Measurements from ENCODE around the gene TNS2. TPM values are rescaled to one million over a fixed set of nuclear protein-coding genes. Genes with fewer than 3 reads are reported as not detected.

Gene TNS2
- total and polyA plus RNA-seq, 2 experiments from 2014 or later, result 1.8 to 6.9 TPM

- no peak for TF ChIP-seq REST (IDR thresholded peaks at IDR 0.05; ENCODE audit: unreplicated experiment)
These were observed 53.3 kb downstream of the TNS2 start, which contains the start of gene SOAT2 (continued) for GRCh38 chr12:53102883-53103807.

GRCh38 chr12:53103860-53104305 lies 54.0 kb downstream of the TNS2 start:
- peaks cover 3% of the 10 kb centered on the region for H3F3A ChIP-seq (replicated peaks; ENCODE audit: low read depth)
- H3K9me2 ChIP-seq (ENCODE audit: insufficient read depth), result no peaks in the 10 kb centered on the region
- no peak overlapping the region for H3K4me3 Mint-ChIP-seq
- DNase-seq (ENCODE audit: low spot score) (no peak), ATAC-seq (no peak)
- no peaks in the 10 kb centered on the region for H4K20me1 ChIP-seq (replicated peaks; ENCODE audit: insufficient read depth)
- peaks cover 18% of the 10 kb centered on the region for H3K27me3 Mint-ChIP-seq (ENCODE audit: insufficient read depth, low read depth, poor library complexity)
- no peak overlapping the region for H3K27ac Mint-ChIP-seq
- no peak overlapping the region for H3K4me3 ChIP-seq
- no peak overlapping the region for H3K4me2 ChIP-seq
- no peaks in the 10 kb centered on the region for H3K36me3 Mint-ChIP-seq (ENCODE audit: low read depth)
- H3K4me1 Mint-ChIP-seq, result peaks cover 31% of the 10 kb centered on the region
- no peak overlapping the region for H3K27ac ChIP-seq (ENCODE audit: low read depth)
- peaks cover 25% of the 10 kb centered on the region for H3K4me1 ChIP-seq (ENCODE audit: insufficient read depth)
- H3K79me2 ChIP-seq (replicated peaks; ENCODE audit: insufficient read depth), result no peaks in the 10 kb centered on the region
- H3K9me3 Mint-ChIP-seq, result no peaks in the 10 kb centered on the region; the same call in 2 of the 3 replicates
- peaks cover 4% of the 10 kb centered on the region for H3K27me3 ChIP-seq (ENCODE audit: insufficient read depth)
- no peaks in the 10 kb centered on the region for H3K36me3 ChIP-seq (ENCODE audit: insufficient read depth)
- H2AFZ ChIP-seq, result no peak overlapping the region
- TF ChIP-seq ZNF462 (CRISPR knock-in tag; IDR thresholded peaks at IDR 0.05) (no peak), EZH2phosphoT487 (IDR thresholded peaks at IDR 0.05; ENCODE audit: unreplicated experiment) (no peak), CTCF (conservative IDR thresholded peaks at IDR 0.05; ENCODE audit: low read depth in 2 of 2) (no peak), STAT1 (IDR thresholded peaks at IDR 0.05; ENCODE audit: unreplicated experiment) (no peak), ZNF331 (CRISPR knock-in tag; IDR thresholded peaks at IDR 0.05; ENCODE audit: low read depth) (no peak), ETS1 (IDR thresholded peaks at IDR 0.05) (no peak), ZNF114 (CRISPR knock-in tag; IDR thresholded peaks at IDR 0.05) (no peak), JUNB (IDR thresholded peaks at IDR 0.05; ENCODE audit: unreplicated experiment) (no peak), CREB1 (CRISPR knock-in tag; IDR thresholded peaks at IDR 0.05; ENCODE audit: low read depth) (no peak)

Data from GM23338 (cell line).